Measurements from ENCODE around the gene PLEK. TPM values are rescaled to one million over a fixed set of nuclear protein-coding genes. Genes with fewer than 3 reads are reported as not detected.

PLEK gene
- total and polyA plus RNA-seq, 10 of the 15 experiments (the other 5 are each of a cell fraction or from before 2014, with no cell fraction given), result 229 to 804 (median 362) TPM

GRCh38 chr2:68379184-68379708 lies 14.2 kb downstream of the PLEK start:
- ATAC-seq, result peak; percentile 55
- in situ Hi-C loops (cut with MboI), result loop anchor here (25.0 kb wide), 1 partner anchor 1733 kb away; no protein-coding TSS in a partner anchor
- POLR2A ChIA-PET, result interaction anchor here (0.7 to 2.1 kb wide), 11 partner anchors 9 to 62 kb away, joined by 3 to 11 read pairs (median 4); partner anchors contain the start of gene PLEK
- TF ChIP-seq ZZZ3 (IDR thresholded peaks at IDR 0.05; ENCODE audit: control insufficient read depth, insufficient read length, low read depth) (no peak), SMAD5 (IDR thresholded peaks at IDR 0.05; ENCODE audit: low read depth) (no peak), HDAC2 (IDR thresholded peaks at IDR 0.05) (no peak), CEBPB (IDR thresholded peaks at IDR 0.05; ENCODE audit: borderline replicate concordance in 1 of 2, low read depth in 2 of 2, low read length in 2 of 2) (no peak), POLR2AphosphoS5 (IDR thresholded peaks at IDR 0.05; ENCODE audit: low read length) (0 out of 2 replicates have a peak, but pooled peaks have one; percentile 9), ASH2L (IDR thresholded peaks at IDR 0.05; ENCODE audit: borderline replicate concordance, low read depth) (no peak), CREM (IDR thresholded peaks at IDR 0.05; ENCODE audit: low read depth) (peak; percentile 42; the same call in 1 of the 2 replicates), HDGF (IDR thresholded peaks at IDR 0.05) (no peak), ETV6 (conservative IDR thresholded peaks at IDR 0.05 in 1 of 2, IDR thresholded peaks at IDR 0.05 in 1 of 2; ENCODE audit: borderline replicate concordance in 1 of 2, low read depth in 1 of 2) (peak in 1 of 2 experiments; percentile 46; a peak in 1 of 4 replicates), ZNF384 (IDR thresholded peaks at IDR 0.05; ENCODE audit: borderline replicate concordance, low read depth, low read length) (peak; percentile 72; the same call in 1 of the 2 replicates), RAD51 (IDR thresholded peaks at IDR 0.05) (peak; percentile 71), BCL3 (IDR thresholded peaks at IDR 0.05; ENCODE audit: borderline replicate concordance, insufficient read depth, low read depth, low read length, poor library complexity, severe bottlenecking) (peak; percentile 62), ZNF274 (IDR thresholded peaks at IDR 0.05; ENCODE audit: insufficient read depth, insufficient read length) (no peak), ATF3 (IDR thresholded peaks at IDR 0.05; ENCODE audit: borderline replicate concordance, extremely low read depth, low read depth, low read length) (no peak), JUNB (IDR thresholded peaks at IDR 0.05) (peak; percentile 83), MTA2 (IDR thresholded peaks at IDR 0.05; ENCODE audit: low read depth) (peak; percentile 78; the same call in 1 of the 2 replicates), DPF2 (IDR thresholded peaks at IDR 0.05) (no peak), NR2C2 (IDR thresholded peaks at IDR 0.05; ENCODE audit: borderline replicate concordance, control insufficient read depth, insufficient read length, low read depth) (no peak), CHD1 (IDR thresholded peaks at IDR 0.05; ENCODE audit: low read depth, low read length) (no peak), SP1 (IDR thresholded peaks at IDR 0.05; ENCODE audit: low read depth, low read length) (no peak), IKZF1 (conservative IDR thresholded peaks at IDR 0.05) (peak; percentile 60; the same call in 1 of the 2 replicates)

More at GRCh38 chr2:68379184-68379708, 14.2 kb downstream of the PLEK start:
- Histone ChIP-seq H3K36me3 (ENCODE audit: control insufficient read depth in 2 of 2, insufficient read depth in 2 of 2, low read length in 1 of 2) (peaks cover 26 to 44% of the 10 kb centered on the region in 2 experiments), H4K20me1 (ENCODE audit: control insufficient read depth, insufficient read depth) (peaks cover 2% of the 10 kb centered on the region; the same call in 1 of the 2 replicates), H3K4me1 (ENCODE audit: control insufficient read depth, insufficient read depth, low read length) (peaks cover 71% of the 10 kb centered on the region), H3K27ac (ENCODE audit: control insufficient read depth, insufficient read depth) (peak overlapping the region; percentile 80), H3K79me2 (ENCODE audit: control insufficient read depth, insufficient read depth, low read length) (peaks cover 93% of the 10 kb centered on the region), H3K4me3 (peak overlapping the region; percentile 48; the same call in 1 of the 2 replicates), H3K9me3 (replicated peaks; ENCODE audit: control insufficient read depth, insufficient read depth, low read length) (no peaks in the 10 kb centered on the region), H3K4me2 (ENCODE audit: control insufficient read depth, insufficient read depth) (peak overlapping the region; percentile 74), H3K27me3 (replicated peaks in 1 of 2; ENCODE audit: control insufficient read depth in 2 of 2, insufficient read depth in 2 of 2, low read length in 1 of 2) (no peaks in the 10 kb centered on the region), H3K9ac (ENCODE audit: control insufficient read depth, insufficient read depth, low read length) (peak overlapping the region; percentile 17), H2AFZ (ENCODE audit: control insufficient read depth, low read depth, low read length) (no peak overlapping the region)
- BruUV-seq (replicated peaks), result no TSS peak
- ChIA-PET CTCF (interaction anchor here (0.6 to 1.7 kb wide), 7 partner anchors 8 to 123 kb away, joined by 3 to 15 read pairs (median 5); no protein-coding TSS in a partner anchor), SMC1A (ENCODE audit: uncharacterized antibody, unreplicated experiment) (interaction anchor here (0.6 to 15.8 kb wide), 13 partner anchors 10 to 62 kb away, joined by 3 to 259 read pairs (median 4); partner anchors contain the start of gene PLEK), RAD21 (ENCODE audit: unreplicated experiment) (interaction anchor here (0.5 to 14.3 kb wide), 12 partner anchors 9 to 88 kb away, joined by 3 to 211 read pairs (median 4); partner anchors contain the start of genes APLF, FBXO48 and PLEK)
- WGBS (ENCODE audit: insufficient coverage, insufficient replicate concordance, low lambda C conversion rate, missing lambda C conversion rate), result 0% methylated on average over 4 of the region's 4 CpGs
- intact Hi-C loops (cut with micrococcal nuclease; ENCODE audit: unreplicated experiment), result loop anchor here (10.0 kb wide), 1 partner anchor 1266 kb away; the partner anchor contains the start of gene AAK1
- no peak for FAIRE-seq
- DNase-seq (ENCODE audit: low read depth, low spot score), result no peak

All from GM12878 (cell line).